Renal cortex interstitium (tissue), 15 donors: ENCODE measurements around the gene LCE3C. TPM values are rescaled to one million over a fixed set of nuclear protein-coding genes. Genes with fewer than 3 reads are reported as not detected.
"Not testable (repeated sequence)": the region's sequence is repeated elsewhere in the genome, so short reads cannot be mapped to it uniquely, and the experiment has no call there.

ENCODE experiments used
- DNase-seq, 11 donors: peaks; one replicate each; pipeline ENCODE4 v3.0.0-alpha.2; 2013; ENCODE audit warnings: low read depth in 9 of 11, low spot score in 4 of 11; ENCODE audit errors: extremely low read depth in 1 of 11
- long read RNA-seq, 16 experiments: transcript quantifications; one replicate each; lab custom pipeline, GENCODE V29; 2026
- polyA plus RNA-seq, 3 donors: library from polyadenylated mRNA; unstranded; fragments of 120-200 nt; gene quantifications; one replicate each; pipeline ENCODE4 v1.2.1, GENCODE V29; 2013; ENCODE audit not compliant: insufficient read length in 3 of 3

The LCE3C gene
- polyA plus RNA-seq, result not detected
- long read RNA-seq, donor 1, result 0 reads
- long read RNA-seq, donor 2, result 0 reads
- long read RNA-seq, donor 3, result 0 reads
- long read RNA-seq, donor 4, result 0 reads
- long read RNA-seq, donor 5, result 0 reads
- long read RNA-seq, donor 6, result 0 reads
- long read RNA-seq, donor 7, result 0 reads
- long read RNA-seq, donor 8, result 0 reads
- long read RNA-seq, donor 9, result 0 reads
- long read RNA-seq, donor 10, result 0 reads
- long read RNA-seq, donor 11, result 0 reads
- long read RNA-seq, donor 12, result 0 reads
- long read RNA-seq, donor 13, result 0 reads
- long read RNA-seq, donor 14, result 0 reads
- long read RNA-seq, donor 15, result 0 reads
- long read RNA-seq, donor 16, result 0 reads

- DNase-seq, result no peak
These were observed at the start of gene LCE3C for GRCh38 chr1:152599934-152600333. Gene LCE3C, plus strand, starts transcription at chr1:152600234. Its CDS starts 498 bp downstream, at chr1:152600732.

GRCh38 chr1:152565115-152565514, 34.9 kb upstream of the LCE3C start:
- DNase-seq, result no peak

- no peak for DNase-seq
These were observed 34.4 kb upstream of the LCE3C start for GRCh38 chr1:152565535-152566215.

- no peak for DNase-seq
These were observed 33.4 kb upstream of the LCE3C start, which contains the start of gene LCE3E for GRCh38 chr1:152566681-152567080. Gene LCE3E, minus strand, starts transcription at chr1:152566780. Its CDS starts 572 bp downstream, at chr1:152566208.

GRCh38 chr1:152577168-152577567, 22.9 kb upstream of the LCE3C start:
- no peak for DNase-seq

GRCh38 chr1:152579526-152579925, 20.5 kb upstream of the LCE3C start:
- not testable (repeated sequence) for DNase-seq

GRCh38 chr1:152580433-152580832, 19.6 kb upstream of the LCE3C start, which contains the start of gene LCE3D:
Gene LCE3D, minus strand, starts transcription at chr1:152580516. Its CDS starts 580 bp downstream, at chr1:152579936.
- DNase-seq, result no peak

- no peak for DNase-seq
These were observed 17.4 kb upstream of the LCE3C start for GRCh38 chr1:152582647-152583046.

- DNase-seq, result no peak
These were observed 14.4 kb upstream of the LCE3C start for GRCh38 chr1:152585586-152585985.

- DNase-seq, result no peak
These were observed 3.0 kb upstream of the LCE3C start for GRCh38 chr1:152596986-152597385.

GRCh38 chr1:152613511-152613910, 13.5 kb downstream of the LCE3C start, which contains the start of gene LCE3B:
Gene LCE3B, plus strand, starts transcription at chr1:152613811. Its CDS starts 0 bp downstream, at chr1:152613811.
- no peak for DNase-seq

GRCh38 chr1:152621993-152622392, 22.0 kb downstream of the LCE3C start:
- DNase-seq, result no peak

GRCh38 chr1:152622803-152623202, 22.8 kb downstream of the LCE3C start, which contains the start of gene LCE3A:
Gene LCE3A, minus strand, starts transcription at chr1:152623103. Its CDS starts 0 bp downstream, at chr1:152623103.
- DNase-seq, result no peak

- no peak for DNase-seq
These were observed 23.3 kb downstream of the LCE3C start for GRCh38 chr1:152623203-152623844.

GRCh38 chr1:152626744-152627143, 26.7 kb downstream of the LCE3C start:
- DNase-seq, result no peak

GRCh38 chr1:152630596-152630995, 30.6 kb downstream of the LCE3C start:
- no peak for DNase-seq

GRCh38 chr1:152640351-152640750, 40.3 kb downstream of the LCE3C start:
- DNase-seq, result no peak

- DNase-seq, result no peak
These were observed 43.9 kb downstream of the LCE3C start for GRCh38 chr1:152643945-152644344.

GRCh38 chr1:152645146-152645545, 45.1 kb downstream of the LCE3C start:
- DNase-seq, result no peak

GRCh38 chr1:152646656-152647055, 46.6 kb downstream of the LCE3C start:
- no peak for DNase-seq
